ENCODE results near the gene MYL7.

DNA sequence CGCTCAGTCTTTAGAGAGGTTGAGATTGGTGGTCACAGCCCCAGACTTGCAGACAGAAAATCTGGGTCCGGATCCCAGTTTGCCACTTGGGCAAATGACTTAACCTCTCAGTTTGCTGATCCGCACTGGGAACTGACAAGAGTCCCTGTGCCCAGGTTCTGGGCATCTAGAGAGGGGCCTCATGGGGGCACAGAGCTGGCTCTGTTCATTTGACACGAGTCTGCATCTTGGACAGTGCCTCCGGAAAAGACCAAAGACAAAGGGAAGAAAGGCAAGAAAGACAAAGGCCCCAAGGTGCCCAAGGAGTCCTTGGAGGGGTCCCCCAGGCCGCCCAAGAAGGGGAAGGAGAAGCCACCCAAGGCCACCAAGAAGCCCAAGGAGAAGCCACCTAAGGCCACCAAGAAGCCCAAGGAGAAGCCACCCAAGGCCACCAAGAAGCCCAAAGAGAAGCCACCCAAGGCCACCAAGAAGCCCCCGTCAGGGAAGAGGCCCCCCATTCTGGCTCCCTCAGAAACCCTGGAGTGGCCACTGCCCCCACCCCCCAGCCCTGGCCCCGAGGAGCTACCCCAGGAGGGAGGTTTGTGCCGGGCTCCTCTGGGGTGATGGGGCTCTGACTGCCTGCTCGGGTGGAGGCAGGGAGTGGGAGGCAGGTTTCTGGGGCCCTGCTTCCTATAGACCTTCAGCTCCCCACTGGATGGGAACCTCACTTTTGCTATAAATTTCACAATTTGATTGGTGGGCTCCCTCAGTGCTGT is 34.6 kb downstream of the MYL7 start:
- TF ChIP-seq, protein P1, sequence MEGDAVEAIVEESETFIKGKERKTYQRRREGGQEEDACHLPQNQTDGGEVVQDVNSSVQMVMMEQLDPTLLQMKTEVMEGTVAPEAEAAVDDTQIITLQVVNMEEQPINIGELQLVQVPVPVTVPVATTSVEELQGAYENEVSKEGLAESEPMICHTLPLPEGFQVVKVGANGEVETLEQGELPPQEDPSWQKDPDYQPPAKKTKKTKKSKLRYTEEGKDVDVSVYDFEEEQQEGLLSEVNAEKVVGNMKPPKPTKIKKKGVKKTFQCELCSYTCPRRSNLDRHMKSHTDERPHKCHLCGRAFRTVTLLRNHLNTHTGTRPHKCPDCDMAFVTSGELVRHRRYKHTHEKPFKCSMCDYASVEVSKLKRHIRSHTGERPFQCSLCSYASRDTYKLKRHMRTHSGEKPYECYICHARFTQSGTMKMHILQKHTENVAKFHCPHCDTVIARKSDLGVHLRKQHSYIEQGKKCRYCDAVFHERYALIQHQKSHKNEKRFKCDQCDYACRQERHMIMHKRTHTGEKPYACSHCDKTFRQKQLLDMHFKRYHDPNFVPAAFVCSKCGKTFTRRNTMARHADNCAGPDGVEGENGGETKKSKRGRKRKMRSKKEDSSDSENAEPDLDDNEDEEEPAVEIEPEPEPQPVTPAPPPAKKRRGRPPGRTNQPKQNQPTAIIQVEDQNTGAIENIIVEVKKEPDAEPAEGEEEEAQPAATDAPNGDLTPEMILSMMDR (conservative IDR thresholded peaks at IDR 0.05 in 1 of 2, IDR thresholded peaks at IDR 0.05 in 1 of 2; ENCODE audit: low read depth in 1 of 2, low read length in 2 of 2): no peak
- no peak for TF ChIP-seq EZH2 (IDR thresholded peaks at IDR 0.05; ENCODE audit: low read length, missing control alignments)

Data from fibroblast of lung (primary cell).